ENCODE measurements around the gene SNX5. TPM values are rescaled to one million over a fixed set of nuclear protein-coding genes. Genes with fewer than 3 reads are reported as not detected.

SNX5 gene
- total and polyA plus RNA-seq, 3 donors from 2014 or later, result 72.3 to 116 (median 110) TPM

DNA sequence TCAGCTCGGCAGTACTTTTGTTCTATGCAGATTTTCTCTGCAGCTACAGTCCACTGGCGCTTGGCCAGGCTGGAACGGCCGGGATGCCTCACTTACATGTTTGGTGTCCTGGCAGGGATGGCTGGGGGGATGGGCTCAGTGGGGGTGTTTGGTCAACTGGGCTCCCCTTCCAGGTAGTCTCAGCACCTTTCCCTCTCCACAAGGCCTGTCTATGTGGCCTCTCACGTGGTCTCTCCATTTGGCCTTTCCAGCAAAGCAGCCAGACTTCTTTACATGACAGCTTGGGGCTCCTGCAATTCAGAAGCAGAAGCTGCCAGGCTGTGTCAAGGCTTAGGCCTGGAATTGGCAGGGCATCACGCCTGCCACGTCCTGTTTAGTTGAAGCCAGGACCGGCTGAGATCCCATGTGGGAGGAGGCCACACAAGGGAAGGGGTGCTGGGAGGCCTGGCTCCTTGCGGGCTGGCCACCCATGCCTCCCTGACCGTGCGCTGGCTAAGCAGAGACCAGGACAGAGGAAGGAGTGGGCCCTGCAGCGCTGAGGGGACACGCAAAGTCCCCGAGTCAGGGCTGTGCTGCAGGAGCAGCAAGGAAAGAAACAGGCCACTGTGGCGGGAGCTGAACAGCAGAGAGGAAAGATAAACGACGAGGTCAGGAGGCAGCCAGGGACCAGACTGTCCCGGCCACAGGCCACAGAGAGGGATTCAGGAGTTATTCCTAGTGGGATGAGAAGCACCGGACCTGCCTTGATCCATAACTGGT lies 39.1 kb upstream of the SNX5 start:
- intact Hi-C loops (cut with DNase I; ENCODE audit: low total_unique reads), result no loop called here
- Histone ChIP-seq H3K27ac (peak overlapping the region in 1 of 2 donors; percentile 41), H3K9me3 (no peaks in the 10 kb centered on the region), H3K4me1 (peaks cover 22% of the 10 kb centered on the region), H3K27me3 (no peaks in the 10 kb centered on the region), H3K36me3 (ENCODE audit: low read depth, missing control alignments) (no peaks in the 10 kb centered on the region), H3K4me3 (no peak overlapping the region)
- WGBS, 2 donors, result 44 to 53% methylated on average over 16 to 19 of the region's 19 CpGs
- peak; percentile 47 for DNase-seq
- no peak for TF ChIP-seq POLR2A (IDR thresholded peaks at IDR 0.05)
- TF ChIP-seq, protein P1, sequence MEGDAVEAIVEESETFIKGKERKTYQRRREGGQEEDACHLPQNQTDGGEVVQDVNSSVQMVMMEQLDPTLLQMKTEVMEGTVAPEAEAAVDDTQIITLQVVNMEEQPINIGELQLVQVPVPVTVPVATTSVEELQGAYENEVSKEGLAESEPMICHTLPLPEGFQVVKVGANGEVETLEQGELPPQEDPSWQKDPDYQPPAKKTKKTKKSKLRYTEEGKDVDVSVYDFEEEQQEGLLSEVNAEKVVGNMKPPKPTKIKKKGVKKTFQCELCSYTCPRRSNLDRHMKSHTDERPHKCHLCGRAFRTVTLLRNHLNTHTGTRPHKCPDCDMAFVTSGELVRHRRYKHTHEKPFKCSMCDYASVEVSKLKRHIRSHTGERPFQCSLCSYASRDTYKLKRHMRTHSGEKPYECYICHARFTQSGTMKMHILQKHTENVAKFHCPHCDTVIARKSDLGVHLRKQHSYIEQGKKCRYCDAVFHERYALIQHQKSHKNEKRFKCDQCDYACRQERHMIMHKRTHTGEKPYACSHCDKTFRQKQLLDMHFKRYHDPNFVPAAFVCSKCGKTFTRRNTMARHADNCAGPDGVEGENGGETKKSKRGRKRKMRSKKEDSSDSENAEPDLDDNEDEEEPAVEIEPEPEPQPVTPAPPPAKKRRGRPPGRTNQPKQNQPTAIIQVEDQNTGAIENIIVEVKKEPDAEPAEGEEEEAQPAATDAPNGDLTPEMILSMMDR (IDR thresholded peaks at IDR 0.05), result no peak

DNA sequence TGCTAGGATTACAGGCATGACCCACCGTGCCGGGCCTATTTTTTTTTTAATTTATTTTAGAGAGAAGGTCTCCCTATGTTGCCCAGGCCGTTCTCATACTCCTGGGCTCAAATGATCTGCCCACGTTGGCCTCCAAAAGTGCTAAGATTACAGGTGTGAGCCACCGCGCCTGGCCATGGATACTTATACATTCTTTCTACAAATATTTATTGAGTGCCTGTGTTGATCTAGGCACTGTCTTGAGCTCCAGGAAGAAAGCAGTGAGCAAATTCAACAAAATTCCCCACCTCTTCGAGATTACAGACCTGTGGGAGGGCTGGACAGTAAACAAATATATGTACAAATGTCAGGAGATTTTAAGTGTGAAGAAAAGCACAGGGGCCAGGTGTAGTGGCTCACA lies 38.1 kb upstream of the SNX5 start:
- 92% methylated on average over 7 of the region's 7 CpGs for WGBS, 2 donors
- Histone ChIP-seq H3K4me1 (peaks cover 22% of the 10 kb centered on the region), H3K27me3 (no peaks in the 10 kb centered on the region), H3K9me3 (no peaks in the 10 kb centered on the region), H3K36me3 (ENCODE audit: low read depth, missing control alignments) (no peaks in the 10 kb centered on the region), H3K27ac (no peak overlapping the region), H3K4me3 (no peak overlapping the region)
- no peak for DNase-seq
- TF ChIP-seq, protein P1 (IDR thresholded peaks at IDR 0.05), result no peak
- no peak for TF ChIP-seq POLR2A (IDR thresholded peaks at IDR 0.05)
- intact Hi-C loops (cut with DNase I; ENCODE audit: low total_unique reads), result no loop called here

DNA sequence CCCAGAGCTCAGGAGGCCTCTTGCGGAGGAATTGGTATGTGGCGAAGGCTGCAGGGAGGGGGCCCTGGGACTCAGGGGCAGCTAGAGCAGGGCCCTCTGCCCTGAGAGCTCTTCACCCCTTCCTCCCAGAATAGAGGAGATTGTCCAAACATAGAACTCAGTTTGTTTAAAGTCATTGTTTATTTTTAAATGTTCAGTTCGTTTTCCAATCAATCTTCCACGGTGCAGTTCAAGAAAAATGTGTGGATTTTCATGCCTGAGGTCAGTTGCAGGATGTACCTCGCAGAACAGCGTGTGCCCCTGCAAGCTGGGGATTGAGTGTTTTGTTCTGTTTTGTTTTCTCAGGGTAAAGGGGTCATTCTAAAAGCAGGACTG lies 37.4 kb upstream of the SNX5 start:
- WGBS, 2 donors, result 33 to 34% methylated on average over 6 of the region's 6 CpGs
- Histone ChIP-seq H3K9me3 (no peaks in the 10 kb centered on the region), H3K27ac (peak overlapping the region in 1 of 2 donors; percentile 53), H3K27me3 (no peaks in the 10 kb centered on the region), H3K4me1 (peaks cover 26% of the 10 kb centered on the region), H3K4me3 (no peak overlapping the region), H3K36me3 (ENCODE audit: low read depth, missing control alignments) (no peaks in the 10 kb centered on the region)
- TF ChIP-seq, protein P1 (IDR thresholded peaks at IDR 0.05), result no peak
- no peak for TF ChIP-seq POLR2A (IDR thresholded peaks at IDR 0.05)
- no peak for DNase-seq
- intact Hi-C loops (cut with DNase I; ENCODE audit: low total_unique reads), result no loop called here

DNA sequence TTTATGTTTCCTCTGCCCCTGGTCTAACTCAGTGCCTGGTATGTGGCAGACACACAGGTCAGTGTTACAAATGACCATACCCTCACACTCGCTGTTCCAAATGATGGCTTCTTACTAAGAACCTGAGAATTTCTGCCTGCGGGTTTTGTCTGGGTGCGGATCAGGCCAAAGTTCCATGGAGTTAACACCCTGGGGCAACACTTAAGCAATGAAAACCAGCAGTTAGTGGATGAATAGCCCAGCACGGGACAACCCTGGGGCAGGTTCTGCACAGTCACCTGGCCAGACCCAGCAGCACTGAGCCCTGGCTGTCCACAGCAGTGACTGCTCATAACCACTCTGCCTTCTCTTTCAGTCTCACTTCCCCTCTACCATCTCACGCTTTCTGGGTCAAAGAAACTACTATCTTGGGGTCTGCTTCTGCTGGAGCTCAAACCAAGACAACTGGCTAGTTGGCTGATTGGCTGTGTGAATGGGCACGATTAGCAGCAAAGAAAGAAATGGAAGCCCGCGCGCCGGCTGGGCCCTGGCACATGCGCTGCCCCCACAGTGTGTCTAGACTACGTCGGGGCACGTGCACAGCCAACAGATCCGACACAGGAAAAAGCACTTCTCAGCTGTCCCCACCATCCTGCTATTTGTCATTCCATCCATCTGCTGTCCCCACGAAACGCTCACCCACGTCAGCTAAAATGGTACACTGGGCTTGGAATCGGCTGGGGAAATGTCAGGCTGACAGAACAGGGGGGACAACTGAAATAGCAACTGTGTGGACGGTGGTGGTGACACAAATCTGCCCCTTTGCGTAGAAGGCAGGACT lies 36.8 kb upstream of the SNX5 start:
- Histone ChIP-seq H3K4me1 (peaks cover 26% of the 10 kb centered on the region), H3K4me3 (no peak overlapping the region), H3K27me3 (no peaks in the 10 kb centered on the region), H3K36me3 (ENCODE audit: low read depth, missing control alignments) (no peaks in the 10 kb centered on the region), H3K9me3 (no peaks in the 10 kb centered on the region), H3K27ac (peak overlapping the region in 1 of 2 donors; percentile 53)
- TF ChIP-seq, protein P1 (IDR thresholded peaks at IDR 0.05), result no peak
- no peak for TF ChIP-seq POLR2A (IDR thresholded peaks at IDR 0.05)
- 67 to 78% methylated on average over 21 of the region's 21 CpGs for whole genome bisulfite sequencing, 2 donors
- no peak for DNase-seq
- intact Hi-C loops (cut with DNase I; ENCODE audit: low total_unique reads), result no loop called here
